Fibroblast of skin of right biceps (primary cell): Measurements from ENCODE around the gene GSTA1.
"Not testable (repeated sequence)": the region's sequence is repeated elsewhere in the genome, so short reads cannot be mapped to it uniquely, and the experiment has no call there.

ENCODE experiments used
- DNase-seq: peaks from one replicate; pipeline ENCODE4 v3.0.0-alpha.2; 2013

The GSTA1 gene

DNA sequence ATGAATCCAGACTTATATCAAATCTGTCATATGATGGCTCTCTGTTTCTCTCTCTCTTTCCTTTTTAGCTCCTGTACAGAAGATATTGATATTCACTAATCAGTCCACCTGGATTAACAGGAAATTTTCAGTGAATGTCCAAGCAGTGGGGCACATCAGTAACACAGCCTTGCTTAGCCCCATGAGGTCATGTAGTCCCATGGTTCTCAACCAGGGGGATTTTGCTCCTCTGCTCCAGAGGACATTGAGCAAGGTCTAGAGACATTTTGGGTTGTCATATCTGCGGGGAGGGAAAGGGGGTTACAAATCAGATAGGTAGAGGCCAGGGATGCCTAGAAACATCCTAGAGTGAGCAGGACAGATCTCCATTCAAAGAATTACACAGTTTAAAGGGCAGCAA is 810 bp downstream of the GSTA1 start:
- no peak for DNase-seq

DNA sequence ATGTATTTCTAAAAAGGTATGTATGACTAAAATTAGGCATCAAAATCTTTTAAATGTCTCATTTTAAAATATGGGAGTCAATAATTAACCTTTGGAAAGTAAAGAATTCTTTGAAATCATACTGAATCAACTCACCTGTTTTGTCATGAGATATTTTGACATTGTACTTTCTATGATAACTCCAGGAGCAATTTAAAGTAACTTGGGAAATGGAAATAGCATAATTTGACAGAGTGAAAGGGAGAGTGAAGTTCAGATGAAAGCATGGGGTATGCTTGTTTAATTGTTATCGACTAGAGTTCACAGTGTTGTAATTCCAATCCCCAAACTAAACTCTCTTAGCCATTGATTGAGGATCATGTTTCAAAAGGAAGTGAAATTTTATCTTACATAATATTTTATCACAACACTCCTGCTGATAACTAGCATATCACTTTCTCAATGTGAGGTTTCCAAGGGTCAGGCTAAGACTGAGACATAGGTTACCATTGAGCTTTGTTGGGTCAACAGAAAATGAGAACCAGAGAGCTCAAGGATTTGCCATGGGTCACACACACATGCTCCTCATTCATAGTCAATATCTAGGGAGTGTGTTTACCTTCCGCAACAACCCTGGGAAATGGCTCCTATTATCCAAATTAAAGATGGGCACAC is 2.3 kb downstream of the GSTA1 start:
- no peak for DNase-seq

DNA sequence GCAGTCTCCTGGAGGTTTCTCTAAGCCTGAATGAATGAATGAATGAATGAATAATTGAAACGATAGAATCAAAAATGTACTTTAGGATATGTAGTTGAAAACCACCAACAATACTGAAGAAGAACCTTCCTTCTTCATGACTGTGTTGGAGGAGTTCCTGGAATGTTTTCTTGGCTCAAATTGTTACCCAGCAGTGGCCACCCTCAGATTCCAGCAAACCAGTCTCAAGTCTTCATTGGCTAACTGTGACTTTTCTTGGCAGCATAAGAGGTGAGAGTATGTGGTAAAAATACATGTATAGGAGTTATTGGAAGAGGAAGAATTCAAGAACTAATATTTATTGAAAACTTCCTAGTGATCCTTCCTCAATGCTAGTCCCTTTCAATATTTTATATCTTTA is 4.3 kb downstream of the GSTA1 start:
- peak; percentile 76 for DNase-seq

DNA sequence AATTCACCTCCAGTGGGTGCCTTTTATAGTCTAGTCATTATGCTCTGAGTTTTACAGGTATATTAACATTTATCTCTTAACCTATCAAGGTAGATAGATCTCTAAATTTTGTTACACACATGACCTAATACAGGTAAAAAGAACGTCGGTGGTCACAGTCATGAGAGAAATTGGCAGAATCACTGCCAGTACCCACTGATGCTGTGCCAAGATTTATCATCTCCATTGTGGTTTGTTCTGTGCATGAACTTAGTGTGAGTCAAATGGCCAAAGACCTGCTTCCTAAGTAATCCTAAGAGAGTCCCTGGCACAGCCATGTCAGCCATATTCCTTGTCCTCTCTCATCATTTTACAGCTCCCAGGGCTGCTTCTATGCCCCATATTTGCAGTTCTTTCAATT is 9.2 kb downstream of the GSTA1 start:
- not testable (repeated sequence) for DNase-seq

DNA sequence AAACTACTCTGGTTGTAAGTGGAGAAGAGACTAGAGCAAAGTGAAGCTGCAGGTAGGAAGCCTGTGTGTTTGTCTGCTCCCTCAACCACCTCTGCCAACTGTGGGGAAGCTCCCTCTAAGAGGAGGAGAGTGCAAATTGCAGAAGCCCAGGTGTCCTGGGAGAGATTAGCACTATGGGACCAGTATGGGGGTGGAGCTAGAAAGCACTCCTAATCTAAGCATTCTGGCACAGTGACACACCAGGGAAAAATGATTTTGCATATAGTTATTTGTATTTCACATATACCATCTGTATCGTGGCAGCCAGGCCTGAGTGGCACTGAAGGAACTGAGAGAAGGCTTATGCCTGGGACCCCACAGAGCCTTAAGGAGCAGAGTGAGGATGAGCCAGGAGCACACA is 12.8 kb downstream of the GSTA1 start:
- DNase-seq, result peak; percentile 41

DNA sequence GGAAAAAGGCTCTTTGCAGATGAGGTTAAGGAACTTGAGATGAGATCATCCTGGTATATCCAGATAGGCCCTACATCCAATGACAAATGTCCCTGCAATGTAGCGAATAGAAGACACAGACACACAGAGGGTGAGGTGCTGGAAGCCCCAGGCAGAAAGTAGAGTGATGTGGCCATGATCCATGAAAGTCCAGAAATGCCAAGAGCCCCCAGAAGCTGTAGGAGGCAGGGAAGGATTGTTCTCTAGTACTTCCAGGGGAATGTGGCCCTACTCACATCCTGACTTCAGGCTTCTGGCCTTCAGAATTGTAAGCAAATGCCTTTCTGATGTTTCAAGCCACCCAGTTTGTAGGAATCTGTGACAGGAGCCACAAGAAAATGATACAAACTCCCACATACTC is 14.0 kb downstream of the GSTA1 start:
- DNase-seq, result peak; percentile 90

DNA sequence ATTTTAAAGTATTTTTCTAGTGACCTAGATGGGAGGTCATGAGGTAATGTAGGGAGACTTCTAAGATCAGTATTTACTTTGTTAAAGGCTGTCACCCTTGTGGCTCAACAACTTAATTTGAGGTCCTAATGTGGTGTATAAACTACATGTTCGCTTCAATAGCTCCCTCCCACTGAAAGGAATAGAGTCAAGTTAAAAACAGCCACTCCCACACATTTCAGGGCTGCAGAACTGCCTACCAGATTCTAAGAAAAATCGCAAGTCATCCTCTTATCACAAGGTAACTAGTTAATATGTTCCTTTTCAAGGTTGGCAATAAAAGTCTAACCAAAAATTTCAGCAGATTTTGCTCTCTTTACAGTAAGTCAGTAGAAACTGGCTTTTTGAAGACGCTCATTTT is 15.1 kb downstream of the GSTA1 start:
- peak; percentile 19 for DNase-seq

DNA sequence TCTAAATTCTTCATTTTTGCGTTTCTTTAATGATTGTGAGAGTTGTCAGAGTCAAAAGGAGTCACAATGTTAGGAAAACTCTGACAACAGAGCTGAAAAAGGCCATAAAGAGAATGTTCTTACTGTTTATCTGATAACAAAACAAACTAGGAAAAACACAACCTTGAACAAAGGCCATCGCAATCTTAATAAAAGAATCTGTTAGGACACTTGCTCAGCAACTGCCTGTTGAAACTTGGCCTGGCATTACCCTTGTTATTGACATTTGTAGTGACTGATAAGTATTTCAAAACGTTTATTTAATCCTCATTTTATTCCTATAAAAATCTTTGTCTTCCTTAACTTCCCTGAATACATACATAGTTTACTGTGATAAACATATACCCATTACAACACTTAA is 15.7 kb downstream of the GSTA1 start:
- DNase-seq, result no peak

DNA sequence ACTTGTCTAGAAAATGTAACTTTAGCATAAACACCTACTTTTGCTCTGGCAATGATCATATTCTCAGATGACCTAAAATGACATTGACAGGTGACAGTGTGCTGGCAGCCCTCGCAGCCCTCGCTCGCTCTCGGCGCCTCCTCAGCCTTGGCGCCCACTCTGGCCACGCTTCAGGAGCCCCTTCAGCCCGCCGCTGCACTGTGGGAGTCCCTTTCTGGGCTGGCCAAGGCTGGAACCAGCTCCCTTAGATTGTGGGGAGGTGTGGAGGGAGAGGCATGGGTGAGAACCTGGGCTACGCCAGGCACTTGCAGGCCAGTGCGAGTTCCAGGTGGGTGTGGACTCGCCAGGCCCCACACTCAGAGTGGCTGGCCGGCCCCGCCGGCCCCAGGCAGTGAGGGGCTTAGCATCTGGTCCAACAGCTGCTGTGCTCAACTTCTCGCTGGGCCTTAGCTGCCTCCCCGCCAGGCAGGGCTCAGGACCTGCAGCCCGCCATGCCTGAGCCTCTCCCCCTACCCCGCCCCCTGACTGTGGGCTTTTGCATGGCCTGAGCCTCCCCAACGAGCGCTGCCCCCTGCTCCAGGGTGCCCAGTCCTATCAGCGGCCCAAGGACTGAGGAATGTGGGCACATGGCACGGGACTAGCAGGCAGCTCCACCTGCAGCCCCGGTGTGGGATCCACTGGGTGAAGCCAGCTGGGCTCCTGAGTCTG is 17.2 kb downstream of the GSTA1 start:
- DNase-seq, result no peak

DNA sequence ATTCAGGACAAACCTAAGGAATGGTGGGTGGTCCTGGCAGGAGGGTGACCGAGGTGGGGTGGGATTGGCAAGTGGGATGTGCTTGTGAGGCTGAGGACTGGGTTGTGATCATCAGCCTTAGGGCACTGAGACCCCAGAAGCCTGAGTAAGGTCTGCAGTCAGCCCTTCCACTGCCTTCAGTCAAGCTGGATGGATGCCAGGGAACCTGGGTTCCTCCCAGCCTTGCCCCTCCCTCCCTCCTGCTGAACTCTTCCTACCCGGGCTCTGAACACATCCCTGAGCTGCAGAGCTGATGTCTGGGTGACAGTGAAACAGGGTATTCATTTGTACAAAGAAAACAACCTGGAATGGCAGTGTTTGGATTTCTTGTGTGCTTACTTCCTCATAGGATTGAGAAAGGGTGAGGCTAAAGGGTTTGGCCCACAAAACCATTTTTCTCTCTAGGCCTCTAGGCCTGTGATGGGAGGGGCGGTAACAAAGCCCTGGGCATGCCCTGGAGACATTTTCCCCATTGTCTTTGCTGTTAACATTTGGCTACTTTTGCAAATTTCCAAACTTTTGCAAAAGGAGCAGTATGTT is 20.8 kb downstream of the GSTA1 start:
- DNase-seq, result not testable (repeated sequence)

DNA sequence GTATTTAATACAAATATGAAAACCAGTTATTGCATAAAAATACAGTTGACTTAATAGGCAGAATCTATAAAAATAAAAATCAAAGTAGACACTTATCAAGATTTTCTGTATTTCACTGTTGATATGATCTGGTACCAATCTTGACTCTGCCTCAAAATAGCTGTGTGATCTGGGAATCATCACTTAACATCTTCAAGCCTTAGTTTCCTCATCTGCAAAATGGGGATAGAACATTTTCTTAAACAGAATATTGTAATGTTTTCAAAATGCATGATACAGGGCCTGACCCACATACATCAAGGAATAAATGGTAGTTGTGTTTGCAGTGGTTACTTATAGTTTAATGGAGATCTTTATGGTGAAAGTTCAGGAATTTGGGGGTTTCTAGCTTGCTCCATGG is 21.4 kb downstream of the GSTA1 start:
- not testable (repeated sequence) for DNase-seq

DNA sequence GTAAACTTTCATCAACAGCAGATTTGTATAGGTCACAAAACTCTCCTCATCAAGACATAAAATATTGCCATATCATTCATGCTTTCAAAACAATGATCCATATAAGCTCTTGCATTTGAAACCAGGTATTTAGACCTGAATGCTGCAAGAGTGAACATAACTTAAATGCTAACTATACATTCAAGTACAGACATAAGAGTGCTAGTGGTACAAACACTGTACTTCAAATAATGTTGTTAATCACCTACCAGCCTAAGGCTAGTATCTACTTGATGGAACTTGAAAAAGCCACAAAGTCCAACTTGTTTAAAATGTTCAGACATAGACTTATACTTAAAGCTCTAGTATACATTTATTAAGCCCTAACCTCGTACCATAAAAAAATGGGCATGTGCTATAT is 24.4 kb downstream of the GSTA1 start:
- DNase-seq, result no peak

DNA sequence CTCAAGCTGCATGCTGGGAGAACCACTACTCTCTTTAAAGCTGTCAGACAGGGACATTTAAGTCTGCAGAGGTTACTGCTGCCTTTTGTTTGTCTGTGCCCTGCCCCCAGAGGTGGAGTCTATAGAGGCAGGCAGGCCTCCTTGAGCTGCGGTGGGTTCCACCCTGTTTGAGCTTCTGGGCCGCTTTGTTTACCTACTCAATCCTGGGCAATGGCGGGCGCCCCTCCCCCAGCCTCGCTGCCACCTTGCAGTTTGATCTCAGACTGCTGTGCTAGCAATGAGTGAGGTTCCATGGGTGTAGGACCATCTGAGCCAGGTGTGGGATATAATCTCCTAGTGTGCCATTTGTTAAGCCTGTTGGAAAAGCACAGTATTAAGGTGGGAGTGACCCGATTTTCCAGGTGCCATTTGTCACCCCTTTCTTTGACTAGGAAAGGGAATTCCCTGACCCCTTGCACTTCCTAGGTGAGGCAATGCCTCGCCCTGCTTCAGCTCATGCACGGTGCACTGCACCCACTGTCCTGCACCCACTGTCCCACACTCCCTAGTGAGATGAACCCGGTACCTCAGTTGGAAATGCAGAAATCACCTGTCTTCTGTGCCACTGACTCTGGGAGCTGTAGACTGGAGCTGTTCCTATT is 26.8 kb downstream of the GSTA1 start:
- not testable (repeated sequence) for DNase-seq

DNA sequence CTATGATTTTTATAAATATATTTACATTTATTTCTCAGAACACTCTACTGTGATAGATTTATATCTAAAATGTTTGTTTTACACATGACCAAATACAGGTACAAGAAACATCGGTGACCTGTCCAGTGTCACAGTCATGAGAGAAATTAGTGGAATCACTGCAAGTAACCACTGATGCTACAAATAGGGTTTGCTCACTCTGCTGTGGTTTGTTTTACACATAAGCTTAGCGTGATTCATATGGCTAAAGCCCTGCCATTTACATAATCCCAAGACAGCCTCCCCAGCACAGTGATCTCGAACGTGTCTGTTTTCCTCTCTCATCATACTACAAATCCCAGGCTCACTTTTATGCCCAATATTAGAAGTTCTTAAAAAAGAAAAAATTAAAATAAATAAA is 34.2 kb downstream of the GSTA1 start:
- DNase-seq, result peak; percentile 60

DNA sequence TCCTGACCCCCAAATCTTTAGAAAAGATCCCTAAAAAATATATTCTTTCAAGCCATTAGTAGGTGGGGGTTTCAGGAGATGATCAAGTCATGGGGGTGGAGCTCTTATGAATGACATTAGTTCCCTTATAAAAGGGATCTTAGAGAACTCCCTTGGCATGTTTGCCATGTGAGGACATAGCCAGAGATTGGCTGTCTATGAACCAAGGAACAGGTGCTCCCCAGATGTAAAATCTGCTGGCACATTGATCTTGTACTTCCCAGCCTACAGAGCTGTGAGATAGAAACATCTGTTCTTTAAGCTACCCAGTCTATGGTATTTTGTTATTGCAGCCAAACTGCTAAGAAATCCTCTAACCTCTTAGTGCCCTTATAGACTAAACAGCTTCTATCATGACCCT is 36.0 kb downstream of the GSTA1 start:
- not testable (repeated sequence) for DNase-seq

DNA sequence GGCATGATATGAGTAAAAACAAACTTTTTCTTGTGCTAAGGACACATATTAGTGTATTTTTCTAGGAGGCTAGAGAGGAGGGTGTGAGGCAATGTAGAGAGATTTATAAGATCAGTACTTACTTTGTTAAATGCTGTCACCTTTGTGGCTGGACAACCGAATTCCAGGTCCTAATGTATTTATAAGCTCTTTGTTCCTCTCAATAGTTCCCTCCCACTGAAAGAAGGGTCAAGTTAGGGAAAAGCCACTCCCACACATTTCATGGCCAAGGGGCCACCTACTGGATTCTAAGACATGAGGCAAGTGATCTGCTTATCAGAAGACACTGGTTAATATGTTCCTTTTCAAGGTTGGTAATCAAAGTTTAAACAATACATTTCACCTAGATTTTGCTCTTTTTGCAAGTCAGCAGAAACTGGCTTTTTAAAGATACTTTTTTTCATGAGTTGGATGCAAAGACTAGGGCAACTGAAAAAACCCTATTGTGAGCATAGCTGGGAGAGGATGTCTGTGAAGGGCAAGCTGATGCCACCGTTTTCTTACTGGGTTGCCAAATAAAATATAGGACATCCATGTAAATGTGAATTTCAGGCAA is 40.2 kb downstream of the GSTA1 start, which contains the start of gene GSTA2:
Gene GSTA2 (minus strand): TSS at position 154 of the 595 bp plus-strand sequence. CDS start 5,528 bp downstream, outside the sequence.
- DNase-seq, result not testable (repeated sequence)

DNA sequence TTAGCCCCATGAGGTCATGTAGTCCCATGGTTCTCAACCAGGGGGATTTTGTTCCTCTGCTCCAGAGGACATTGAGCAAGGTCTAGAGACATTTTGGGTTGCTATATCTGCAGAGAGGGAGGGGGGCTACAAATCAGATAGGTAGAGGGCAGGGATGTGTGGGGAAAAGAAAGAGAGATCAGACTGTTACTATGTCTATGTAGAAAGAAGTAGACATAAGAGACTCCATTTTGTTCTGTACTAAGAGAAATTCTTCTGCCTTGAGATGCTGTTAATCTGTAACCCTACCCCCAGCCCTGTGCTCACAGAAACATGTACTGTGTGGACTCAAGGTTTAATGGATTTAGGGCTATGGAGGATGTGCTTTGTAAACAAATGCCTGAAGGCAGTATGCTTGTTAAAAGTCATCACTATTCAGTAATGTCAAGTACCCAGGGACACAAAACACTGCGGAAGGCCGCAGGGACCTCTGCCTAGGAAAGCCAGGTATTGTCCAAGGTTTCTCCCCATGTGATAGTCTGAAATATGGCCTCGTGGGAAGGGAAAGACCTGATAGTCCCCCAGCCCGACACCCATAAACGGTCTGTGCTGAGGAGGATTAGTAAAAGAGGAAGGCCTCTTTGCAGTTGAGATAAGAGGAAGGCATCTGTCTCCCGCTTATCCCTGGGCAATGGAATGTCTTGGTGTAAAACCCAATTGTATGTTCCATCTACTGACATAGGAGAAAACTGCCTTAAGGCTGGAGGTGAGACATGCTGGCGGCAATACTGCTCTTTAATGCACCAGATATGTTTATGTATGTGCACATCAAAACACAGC is 41.7 kb downstream of the GSTA1 start:
- not testable (repeated sequence) for DNase-seq

DNA sequence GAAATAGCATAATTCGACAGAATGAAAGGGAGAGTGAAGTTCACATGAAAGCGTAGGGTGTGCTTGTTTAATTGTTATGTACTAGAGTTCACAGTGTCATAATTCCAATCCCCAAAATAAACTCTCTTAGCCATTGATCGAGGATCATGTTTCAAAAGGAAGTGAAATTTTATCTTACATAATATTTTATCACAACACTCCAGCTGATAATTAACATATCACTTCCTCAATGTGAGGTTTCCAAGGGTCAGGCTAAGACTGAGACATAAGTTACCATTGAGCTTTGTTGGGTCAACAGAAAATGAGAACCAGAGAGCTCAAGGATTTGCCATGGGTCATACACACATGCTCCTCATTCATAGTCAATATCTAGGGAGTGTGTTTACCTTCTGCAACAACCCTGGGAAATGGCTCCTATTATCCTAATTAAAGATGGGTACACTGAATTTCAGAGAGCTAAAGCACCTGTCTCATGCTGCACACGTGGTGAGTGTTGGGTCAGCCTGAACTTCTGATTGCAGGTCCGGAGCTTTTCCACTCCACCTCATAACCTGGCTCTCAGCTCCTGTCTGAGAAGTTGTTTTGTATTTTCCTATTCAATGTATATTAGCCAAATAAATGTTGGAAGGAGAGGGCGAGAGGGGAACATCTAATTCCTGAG is 43.4 kb downstream of the GSTA1 start:
- no peak for DNase-seq

DNA sequence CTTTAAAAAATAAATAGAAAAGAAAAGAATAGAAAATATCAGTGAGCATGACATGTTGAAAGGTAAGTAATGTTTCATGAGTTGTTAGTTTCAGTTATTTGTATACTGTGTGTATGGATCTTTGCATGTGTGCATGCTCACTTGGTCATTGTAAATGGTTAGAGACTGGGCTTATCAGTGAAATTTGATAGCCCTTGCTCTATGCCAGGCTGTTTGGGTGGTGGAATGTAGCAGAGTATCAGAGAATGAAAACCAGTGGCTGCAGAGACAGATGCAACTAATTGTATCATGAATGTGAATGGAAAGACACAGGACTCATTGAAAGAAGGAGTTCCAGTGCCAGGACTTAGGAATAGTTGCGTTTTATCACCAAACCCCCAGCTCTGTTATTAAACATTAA is 44.5 kb downstream of the GSTA1 start:
- DNase-seq, result no peak

DNA sequence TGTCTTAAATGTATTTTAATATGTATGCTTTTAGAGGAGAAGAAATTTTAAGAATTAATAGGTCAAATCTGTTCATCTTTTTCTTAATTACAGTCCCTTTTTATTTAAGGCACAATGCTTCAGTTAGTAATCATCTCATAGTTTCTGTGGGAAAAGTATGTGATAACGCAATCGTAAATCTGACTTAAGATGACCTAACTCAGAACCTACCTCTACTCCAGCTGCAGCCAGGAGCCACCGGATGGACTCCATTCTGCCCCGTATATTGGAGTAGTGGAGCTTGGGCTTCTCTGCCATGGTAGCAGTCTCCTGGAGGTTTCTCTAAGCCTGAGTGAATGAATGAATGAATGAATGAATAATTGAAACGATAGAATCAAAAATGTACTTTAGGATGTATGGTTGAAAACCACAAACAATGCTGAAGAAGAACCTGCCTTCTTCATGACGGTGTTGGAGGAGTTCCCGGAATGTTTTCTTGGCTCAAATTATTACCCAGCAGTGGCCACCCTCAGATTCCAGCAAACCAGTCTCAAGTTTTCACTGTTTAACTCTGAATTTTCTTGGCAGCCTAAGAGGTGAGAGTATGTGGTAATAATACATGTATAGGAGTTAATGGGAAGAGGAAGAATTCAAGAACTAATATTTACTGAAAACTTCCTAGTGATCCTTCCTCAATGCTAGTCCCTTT is 45.8 kb downstream of the GSTA1 start:
- DNase-seq, result peak; percentile 91

DNA sequence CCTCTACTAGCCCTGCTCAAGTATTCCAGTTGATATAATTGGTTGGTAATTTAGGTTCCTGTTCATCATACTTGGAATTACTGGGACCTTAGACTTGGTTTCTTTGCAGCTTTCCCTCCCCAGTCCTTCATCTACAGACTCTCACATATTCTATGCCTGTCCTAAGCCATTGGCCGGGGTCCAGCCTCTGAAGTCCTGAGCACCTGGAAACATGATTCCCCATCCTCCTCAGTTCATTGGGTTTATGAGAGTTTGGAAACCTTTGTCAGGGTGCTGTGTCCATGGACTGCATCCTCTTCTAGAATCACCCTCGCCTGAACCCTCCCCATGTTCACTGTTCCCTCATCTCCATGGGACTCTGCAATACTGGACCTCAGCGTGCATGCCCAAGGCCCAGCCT is 49.2 kb downstream of the GSTA1 start:
- no peak for DNase-seq
